GM15510 (cell line): ENCODE results near the gene RAP1GAP.

ENCODE experiments used
- POLR2A ChIP-seq: IDR thresholded peaks from 3 replicates; pipeline ENCODE4 v1.6.1; 2011; ENCODE audit warnings: borderline replicate concordance; ENCODE audit not compliant: insufficient read length; ENCODE audit errors: extremely low read depth

Gene RAP1GAP

DNA sequence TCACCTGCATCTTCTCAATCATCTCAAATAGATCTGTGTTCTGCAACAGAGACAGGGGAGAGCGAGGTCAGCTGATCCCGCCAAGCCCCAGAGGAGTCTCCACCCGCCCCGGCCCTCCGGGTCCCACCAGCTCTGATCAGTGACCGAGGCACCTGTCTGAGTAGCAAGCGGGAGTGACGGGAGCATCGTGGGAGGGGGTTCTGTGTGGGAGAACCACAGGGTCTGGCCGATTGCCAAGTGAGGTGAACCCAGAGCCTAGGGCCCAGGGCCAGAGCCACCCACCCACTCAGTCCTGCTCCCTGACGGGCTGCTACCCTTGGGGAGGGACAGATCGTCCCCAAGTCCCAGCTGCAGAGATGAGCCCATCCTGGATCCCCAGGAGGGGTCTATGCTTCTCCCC is 49.1 kb downstream of the RAP1GAP start:
- no peak for TF ChIP-seq POLR2A

DNA sequence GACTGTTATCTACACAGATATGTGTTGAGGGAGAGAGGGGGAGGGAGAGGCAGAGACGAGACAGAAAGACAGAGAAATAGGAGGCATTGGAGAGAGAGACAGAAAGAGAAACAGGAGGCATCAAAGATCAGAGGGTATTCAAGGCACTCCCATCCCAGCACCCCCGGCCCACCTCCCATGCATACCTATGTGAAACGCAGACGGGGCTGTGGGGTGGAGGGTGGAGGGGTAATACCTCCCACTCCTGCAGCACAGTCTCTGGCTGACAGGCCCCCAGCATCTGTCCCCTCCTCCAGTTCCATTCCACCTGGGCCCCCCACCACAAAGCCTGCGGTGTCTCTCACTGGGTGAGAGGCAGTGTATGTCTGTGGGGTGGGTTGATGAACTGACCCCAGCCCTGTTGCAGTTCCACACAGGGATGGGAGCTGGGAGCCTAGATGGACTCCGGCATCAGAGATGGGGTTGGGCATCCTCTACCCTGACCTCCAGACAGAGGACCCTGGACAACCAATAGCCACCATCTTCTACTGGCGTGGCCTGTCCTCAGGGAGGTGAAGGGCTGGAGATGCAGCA is 49.7 kb downstream of the RAP1GAP start:
- no peak for TF ChIP-seq POLR2A

DNA sequence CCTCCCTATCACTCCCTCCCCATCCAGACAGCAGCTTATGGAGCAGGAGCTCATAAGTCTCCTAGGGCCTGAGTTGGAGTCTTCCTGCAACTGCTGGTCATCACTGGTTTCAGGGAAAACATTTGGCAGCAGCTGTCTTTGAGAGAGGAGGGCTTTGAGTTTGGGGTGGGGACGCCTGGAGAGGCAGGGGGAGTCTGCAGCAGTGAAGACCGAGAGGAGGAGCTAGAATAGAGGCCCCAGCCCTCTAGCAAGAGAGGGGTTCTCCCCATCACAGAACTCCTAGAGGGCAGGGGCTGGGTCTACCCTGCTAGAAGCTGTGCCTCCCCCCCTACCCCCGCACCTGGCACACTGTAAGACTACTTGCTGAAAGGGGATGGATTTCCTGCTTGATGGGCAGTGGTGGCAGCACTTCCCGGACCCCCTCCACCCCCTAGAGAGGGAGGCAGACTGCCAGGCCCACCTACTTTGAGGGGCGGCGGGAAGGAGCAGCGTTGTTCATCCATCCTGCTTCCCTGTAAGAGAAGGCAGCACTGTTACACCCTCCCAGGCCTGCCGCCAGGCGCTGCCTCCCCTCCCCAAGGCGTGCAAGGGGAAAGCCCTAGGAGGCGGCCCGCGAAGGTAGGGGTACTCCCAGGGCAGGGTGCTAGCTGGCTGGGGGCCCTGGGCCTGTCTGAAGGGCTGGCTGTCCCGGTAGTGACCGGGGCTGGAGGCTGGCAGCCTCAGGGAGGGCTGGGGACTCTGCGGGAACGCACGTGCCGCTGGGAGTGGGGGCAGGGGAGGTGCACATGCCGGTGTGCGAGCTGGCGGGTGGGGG is 50.4 kb downstream of the RAP1GAP start:
- no peak for TF ChIP-seq POLR2A

DNA sequence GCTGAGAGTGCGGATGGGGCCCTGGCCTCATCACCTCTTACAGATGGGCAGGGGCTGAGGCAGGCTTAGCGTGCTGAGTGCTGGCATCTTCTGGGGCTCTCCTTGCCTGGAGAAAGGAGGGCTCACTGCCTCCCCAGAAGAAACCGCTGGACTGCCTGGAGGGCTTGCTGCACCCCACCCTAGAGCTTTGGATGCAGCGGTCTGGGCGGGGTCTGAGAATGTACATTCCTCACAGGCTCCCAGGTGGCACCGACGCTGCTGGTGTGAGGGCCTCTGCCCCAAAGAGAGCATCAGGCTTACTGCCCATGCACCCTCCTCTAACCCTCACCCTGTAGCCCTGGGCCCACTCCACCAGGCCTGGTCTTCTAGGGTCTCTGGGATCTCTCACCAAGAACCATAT is 51.1 kb downstream of the RAP1GAP start:
- TF ChIP-seq POLR2A, result no peak

DNA sequence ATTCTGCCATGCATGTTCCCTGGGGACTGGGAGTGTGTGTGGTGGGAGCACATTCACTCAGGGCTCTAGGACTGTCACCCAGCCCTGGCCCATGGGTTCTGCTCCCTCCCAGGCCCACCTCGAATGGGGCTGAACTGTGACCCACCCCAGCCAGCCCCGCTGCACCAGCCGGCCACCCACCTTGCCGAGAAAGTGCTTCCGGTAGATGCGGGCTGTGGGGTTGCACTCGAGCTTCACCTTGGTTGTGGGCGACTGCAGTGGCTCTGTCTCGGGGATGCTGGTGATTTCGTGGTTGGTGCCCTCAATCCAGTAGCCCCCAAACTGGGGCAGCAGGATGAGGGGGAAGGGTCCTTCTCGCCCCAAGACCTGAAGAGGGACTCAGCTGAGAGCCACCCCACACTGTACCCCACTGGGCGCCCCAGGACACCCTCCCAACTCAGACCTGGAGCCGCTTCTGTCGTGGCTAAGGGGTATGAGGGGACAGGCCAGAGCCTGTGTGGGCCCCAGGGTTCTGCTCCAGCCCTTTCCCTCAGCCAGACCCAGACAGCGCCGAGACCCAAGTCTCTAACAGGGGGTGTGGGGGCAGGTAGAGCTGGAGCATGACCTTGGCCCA is 51.9 kb downstream of the RAP1GAP start:
- TF ChIP-seq POLR2A, result no peak

DNA sequence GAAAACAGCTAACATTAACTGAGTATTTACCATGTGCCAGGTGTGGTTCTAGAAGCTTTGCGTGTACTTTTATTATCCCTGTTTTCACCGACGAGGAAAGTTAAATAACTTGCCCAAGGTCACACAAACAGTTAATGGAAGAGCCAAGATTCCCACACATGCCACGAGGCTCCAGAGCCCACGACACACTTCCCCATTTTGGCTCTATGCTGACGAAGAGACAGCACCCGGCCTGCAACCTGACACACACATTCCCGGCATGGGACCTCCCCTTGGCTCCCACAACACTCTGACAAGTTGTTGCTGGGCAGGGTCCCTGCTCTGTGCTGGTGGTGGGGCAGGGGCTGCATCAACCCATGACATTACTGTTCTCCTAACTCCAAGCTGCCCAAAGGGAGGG is 52.8 kb downstream of the RAP1GAP start:
- TF ChIP-seq POLR2A, result no peak

DNA sequence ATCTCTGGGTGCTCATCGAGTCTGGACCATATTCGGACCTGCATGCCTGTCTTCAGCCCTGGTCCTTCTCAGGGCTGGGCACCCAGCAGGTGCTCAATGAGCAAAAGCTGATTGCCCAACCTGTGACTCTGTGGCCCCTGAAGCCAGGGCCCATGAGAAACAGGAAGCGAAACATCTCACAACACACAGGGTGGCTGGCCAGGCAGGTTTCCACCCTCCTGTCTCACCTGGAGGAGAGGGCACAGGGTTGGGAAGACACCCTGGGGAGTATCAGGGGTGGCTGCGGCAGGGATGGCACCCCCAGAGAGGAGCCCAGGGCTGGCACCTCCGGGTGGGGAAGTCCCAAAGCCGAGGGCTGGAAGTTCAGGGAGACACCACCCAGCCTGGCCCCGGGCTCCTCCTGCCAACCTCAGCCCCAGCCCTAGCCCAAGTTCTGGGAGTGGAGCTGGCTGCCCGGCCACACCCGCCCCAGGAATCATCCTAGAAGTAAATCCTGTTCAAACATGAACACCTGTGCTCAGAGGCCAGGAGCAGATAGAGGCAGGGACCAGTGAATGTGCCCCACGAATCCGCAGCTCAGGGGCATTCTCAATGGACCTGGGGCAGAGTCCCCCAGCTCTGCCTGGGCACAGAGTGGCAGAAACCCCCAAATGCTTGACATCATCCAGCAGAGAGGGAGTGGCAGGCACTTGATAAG is 54.6 kb downstream of the RAP1GAP start:
- TF ChIP-seq POLR2A, result no peak

DNA sequence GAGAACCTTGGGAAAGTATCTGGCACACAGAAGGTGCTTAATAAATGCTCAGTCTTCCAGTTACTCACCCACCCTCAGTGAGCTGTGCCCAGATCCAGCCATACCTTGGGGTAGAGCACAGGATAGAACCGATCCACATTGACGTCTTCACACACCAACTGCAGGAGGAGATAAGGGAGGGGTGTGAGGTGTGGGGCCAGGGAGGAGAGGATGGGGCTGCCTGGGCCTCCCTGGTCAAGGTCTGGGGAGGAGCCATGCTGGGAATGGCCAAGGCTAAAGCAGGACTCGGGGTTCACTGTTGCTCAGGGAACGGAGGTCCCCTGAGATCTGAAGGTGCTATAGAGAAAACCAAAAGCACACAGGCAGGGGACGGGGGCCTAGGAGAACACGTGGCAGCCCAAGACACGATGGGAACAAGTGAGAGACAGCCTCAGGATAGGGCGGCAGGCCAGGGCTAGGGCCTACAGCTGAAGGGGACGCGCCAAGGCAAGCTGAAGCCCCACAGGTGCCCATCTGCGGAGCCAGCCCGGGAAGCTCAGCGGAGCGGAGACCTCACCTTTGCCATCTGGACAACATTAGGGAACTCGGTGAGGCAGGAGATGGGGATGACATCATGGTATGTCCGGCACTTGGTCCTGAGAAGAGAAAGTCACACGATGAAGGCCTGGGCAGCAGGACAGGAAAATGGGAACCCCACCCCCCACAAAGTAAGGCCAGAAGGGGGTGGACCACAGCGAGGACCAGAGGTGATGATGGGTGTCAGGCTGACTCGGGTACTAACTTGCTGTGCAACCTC is 55.9 kb downstream of the RAP1GAP start:
- no peak for TF ChIP-seq POLR2A

DNA sequence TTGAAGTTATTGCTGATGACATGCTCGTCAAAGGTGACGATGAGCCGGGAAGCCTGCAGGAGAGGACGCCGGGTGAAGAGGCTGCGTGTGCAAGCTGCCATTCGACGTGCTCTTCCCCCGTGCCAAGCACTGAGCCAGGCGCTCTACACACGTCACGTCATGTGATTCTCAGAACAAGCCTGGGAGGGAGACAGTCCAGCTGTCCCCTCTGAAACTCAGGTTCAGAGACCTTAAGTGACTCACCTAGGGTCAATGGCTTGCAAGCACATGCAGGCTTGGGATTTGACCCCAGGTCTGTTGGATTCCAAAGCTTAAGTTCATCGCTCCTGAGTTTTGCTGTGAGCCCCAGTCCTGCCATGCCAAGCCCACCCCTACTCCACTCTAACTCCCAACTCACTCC is 57.1 kb downstream of the RAP1GAP start:
- TF ChIP-seq POLR2A, result no peak

DNA sequence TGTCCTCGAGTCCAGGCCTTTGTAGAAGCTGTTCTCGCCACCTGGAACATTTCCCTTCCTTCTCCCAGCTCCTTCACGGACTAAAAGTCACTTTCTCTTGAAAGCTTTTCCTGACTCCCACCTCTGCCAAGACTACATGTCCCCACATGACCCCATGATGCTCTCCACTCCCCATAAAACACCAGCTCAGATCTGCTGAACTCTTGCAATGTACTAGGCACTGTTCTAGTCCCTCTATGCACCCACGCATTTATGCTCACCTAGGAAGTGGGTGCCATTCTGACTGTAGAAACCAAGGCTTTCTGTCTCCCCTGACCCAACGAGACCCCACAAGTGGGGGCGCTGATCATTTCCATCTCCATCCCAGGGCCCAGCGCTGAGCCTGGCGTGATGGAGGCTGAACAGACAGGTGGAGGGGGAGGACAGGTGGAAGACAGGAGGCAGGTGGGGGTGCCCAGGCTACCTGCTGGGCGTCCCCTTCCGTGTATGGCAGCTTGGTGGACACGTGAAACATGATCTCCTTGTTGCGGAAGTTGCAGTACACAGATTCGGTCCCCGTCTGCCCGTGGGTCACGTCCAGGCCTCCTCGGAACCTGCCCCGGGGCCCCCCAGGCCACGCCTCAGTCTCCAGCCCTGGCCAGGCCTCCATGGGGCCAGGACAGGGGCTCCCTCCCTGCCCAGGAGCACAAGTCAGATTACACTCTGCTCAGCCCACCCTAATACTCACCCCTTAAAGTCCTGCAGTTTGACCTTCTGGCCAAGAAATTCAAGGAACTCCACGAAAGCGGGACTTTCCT is 58.0 kb downstream of the RAP1GAP start:
- no peak for TF ChIP-seq POLR2A

DNA sequence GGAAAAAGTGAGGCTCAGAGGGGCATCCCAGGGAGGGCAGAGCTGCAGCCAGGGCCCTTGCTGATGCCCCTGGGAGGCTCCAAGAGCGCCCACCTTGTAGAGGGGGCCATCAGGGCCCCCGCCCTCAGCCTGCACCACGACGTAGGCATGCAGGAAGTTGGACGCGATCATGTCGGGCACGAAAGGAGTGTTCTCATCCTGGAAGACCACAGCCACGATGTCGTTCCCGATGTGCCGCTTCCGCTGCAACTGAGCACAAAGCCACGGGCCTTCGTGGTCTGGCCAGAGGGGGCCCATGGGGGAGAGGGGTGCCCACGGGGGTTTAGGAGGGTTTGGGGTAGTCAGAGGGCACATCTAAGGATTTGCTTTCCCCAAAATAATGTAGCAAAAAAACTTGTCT is 59.1 kb downstream of the RAP1GAP start:
- TF ChIP-seq POLR2A, result no peak

DNA sequence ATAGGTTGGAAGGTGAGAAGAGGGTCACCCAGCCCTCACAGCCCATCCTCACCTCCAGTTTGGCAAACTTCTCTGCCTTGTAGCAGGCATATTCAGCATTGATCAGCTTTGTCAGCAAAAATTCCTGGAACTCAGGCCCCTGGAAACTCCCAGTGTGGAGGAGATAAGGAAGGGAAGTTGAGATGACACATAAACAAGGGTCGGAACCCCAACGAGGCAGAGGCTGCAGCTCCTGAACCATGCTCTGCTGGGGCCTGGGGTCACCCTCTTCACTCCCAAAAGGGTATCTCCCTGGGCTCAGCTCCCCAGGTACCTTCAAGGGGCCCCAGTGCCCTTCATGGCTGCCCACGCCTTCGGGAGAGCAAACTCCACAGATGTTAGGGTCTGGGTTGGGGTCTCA is 60.4 kb downstream of the RAP1GAP start:
- no peak for TF ChIP-seq POLR2A

DNA sequence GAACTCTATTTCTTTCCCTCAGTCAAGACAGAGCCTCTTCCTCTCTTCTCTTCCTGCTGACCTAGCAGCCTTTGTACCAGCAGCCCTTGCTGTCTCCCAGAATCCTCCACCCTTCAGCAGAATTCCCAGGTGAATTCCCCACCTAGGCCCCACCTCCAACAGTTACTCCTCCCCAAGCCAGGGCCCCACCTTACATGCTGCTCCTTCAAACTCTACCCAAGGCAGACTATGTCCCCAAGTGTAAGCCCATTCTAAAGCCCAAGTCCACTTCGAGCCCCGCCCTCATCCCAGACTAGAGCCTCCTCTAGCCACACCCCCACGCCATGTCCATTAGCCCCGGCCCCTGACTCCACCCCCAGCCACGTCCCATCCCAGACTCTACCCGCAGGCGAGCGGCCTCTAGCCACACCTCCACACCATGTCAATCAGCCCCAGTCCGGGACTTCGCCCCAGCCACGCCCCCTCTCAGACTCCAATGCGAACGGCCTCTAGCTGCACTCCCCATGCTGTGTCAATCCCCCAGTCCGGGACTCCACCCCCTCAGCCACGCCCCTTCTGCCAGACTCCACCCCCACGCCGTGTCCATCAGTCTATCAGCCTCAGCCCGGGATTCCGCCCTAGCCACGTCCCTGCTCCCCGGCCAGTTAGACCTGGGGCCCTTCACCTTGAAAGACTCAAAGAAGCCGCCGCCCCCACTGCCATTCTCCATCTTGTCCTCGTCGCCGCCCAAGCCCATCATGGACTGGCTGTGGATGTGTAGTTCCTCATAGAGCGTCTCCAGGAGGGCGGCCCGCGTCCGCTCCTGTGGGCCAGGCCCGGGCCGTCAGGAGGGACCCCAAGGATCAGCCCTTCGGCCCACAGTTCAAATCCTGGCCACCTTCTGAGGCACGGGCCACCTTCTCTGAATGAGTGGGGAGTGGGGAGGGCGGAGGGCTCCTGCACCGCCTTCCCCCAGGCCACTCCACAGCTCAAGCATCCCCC is 61.3 kb downstream of the RAP1GAP start:
- TF ChIP-seq POLR2A, result no peak
